H1 (cell line): ENCODE data around the gene OR8B8. TPM values are rescaled to one million over a fixed set of nuclear protein-coding genes. Genes with fewer than 3 reads are reported as not detected.

Experiments
- CTCF ChIA-PET: fragments of 300-600 bp; sonication (Branson Sonifier 250); formaldehyde crosslinking; loops from one replicate; lab custom pipeline; 2021; ENCODE audit not compliant: partially characterized antibody; lab: Charles Lee
- POLR2A ChIA-PET: fragments of 300-600 bp; sonication (Branson Sonifier 250); formaldehyde crosslinking; loops from one replicate; lab custom pipeline; 2021; ENCODE audit warnings: inconsistent platforms; ENCODE audit not compliant: partially characterized antibody; lab: Charles Lee
- DNase-seq, 2 experiments: peaks; one replicate each; pipeline versions ENCODE4 v3.0.0 to v3.0.0-alpha.2; 2010 to 2022; ENCODE audit warnings: low spot score in 2 of 2, low read depth in 1 of 2, mixed read lengths in 1 of 2
- FAIRE-seq: peaks from 2 replicates; lab custom pipeline; 2011; peaks lifted over from hg19 to GRCh38; lab: Jason Lieb, UNC
- H2AFZ ChIP-seq: 2 replicates; pipeline ENCODE4 v1.8.1; 2012; ENCODE audit warnings: low read length, inconsistent platforms
- H2AK5ac ChIP-seq: 2 replicates; pipeline ENCODE4 v1.6.1; 2013; ENCODE audit warnings: low read depth, low read length
- H2BK120ac ChIP-seq: replicated peaks from 2 replicates; pipeline ENCODE3; 2013; ENCODE audit warnings: low read depth, low read length, inconsistent platforms
- H2BK12ac ChIP-seq: 2 replicates; pipeline ENCODE4 v1.6.1; 2013; ENCODE audit warnings: low read depth, low read length
- H2BK15ac ChIP-seq: 2 replicates; pipeline ENCODE4 v1.6.1; 2013; ENCODE audit warnings: low read length
- H2BK20ac ChIP-seq: 2 replicates; pipeline ENCODE4 v1.6.1; 2013; ENCODE audit warnings: low read length
- H2BK5ac ChIP-seq: 2 replicates; pipeline ENCODE4 v1.6.1; 2013; ENCODE audit warnings: low read depth, low read length
- H3K14ac ChIP-seq: 2 replicates; pipeline ENCODE4 v1.6.1; 2013; ENCODE audit warnings: inconsistent platforms; ENCODE audit not compliant: insufficient read length
- H3K18ac ChIP-seq: 2 replicates; pipeline ENCODE4 v1.6.1; 2013; ENCODE audit warnings: low read length; ENCODE audit errors: extremely low read depth
- H3K23ac ChIP-seq: 2 replicates; pipeline ENCODE4 v1.6.1; 2013; ENCODE audit warnings: inconsistent platforms; ENCODE audit not compliant: insufficient read length
- H3K23me2 ChIP-seq: 2 replicates; pipeline ENCODE4 v1.6.1; 2013; ENCODE audit warnings: low read depth, low read length
- H3K27ac ChIP-seq: 2 replicates; pipeline ENCODE4 v1.6.1; 2011; ENCODE audit warnings: low read depth, low read length, inconsistent platforms
- H3K27me3 ChIP-seq, 4 experiments: replicated peaks in 1 of 4; 1 replicate in 1 of 4; 2 replicates in 3 of 4; pipeline versions ENCODE4 v1.6.1 to v1.8.1; 2011 to 2013; ENCODE audit warnings: low read length in 3 of 4, mild to moderate bottlenecking in 3 of 4, inconsistent platforms in 2 of 4, mixed read lengths in 2 of 4, moderate library complexity in 1 of 4; ENCODE audit not compliant: control insufficient read depth in 3 of 4, insufficient read depth in 3 of 4; ENCODE audit errors: extremely low read depth in 1 of 4
- H3K36me3 ChIP-seq, 4 experiments: 2 replicates each; pipeline versions ENCODE4 v1.6.1 to v1.8.1; 2011 to 2013; ENCODE audit warnings: mild to moderate bottlenecking in 4 of 4, low read length in 3 of 4, moderate library complexity in 2 of 4, control low read depth in 1 of 4, inconsistent platforms in 1 of 4; ENCODE audit not compliant: insufficient read depth in 4 of 4, control insufficient read depth in 2 of 4
- H3K4ac ChIP-seq: replicated peaks from 2 replicates; pipeline ENCODE3; 2013; ENCODE audit warnings: low read length, low read depth, mixed read lengths, inconsistent platforms; ENCODE audit not compliant: insufficient read length
- H3K4me1 ChIP-seq, 4 experiments: replicated peaks in 1 of 4; 1 replicate in 1 of 4; 2 replicates in 3 of 4; pipeline versions ENCODE4 v1.6.1 to v1.8.1; 2011 to 2013; ENCODE audit warnings: low read length in 3 of 4, inconsistent platforms in 2 of 4, mixed read lengths in 1 of 4; ENCODE audit not compliant: insufficient read depth in 4 of 4, control insufficient read depth in 3 of 4
- H3K4me2 ChIP-seq, 2 experiments: 2 replicates each; pipeline versions ENCODE4 v1.6.1 to v1.8.1; 2011 to 2013; ENCODE audit warnings: low read depth in 2 of 2, low read length in 2 of 2, control low read depth in 1 of 2, inconsistent platforms in 1 of 2, mild to moderate bottlenecking in 1 of 2; ENCODE audit not compliant: insufficient read depth in 1 of 2
- H3K4me3 ChIP-seq, 4 experiments: fragments of 200-600, 300-600 bp in 1 of 4; sonication (generic), shearing (Covaris generic), sonication (Bioruptor Twin) in 1 of 4; 2 replicates each; pipeline versions ENCODE4 v1.5.1 to v1.8.1; 2011 to 2016; ENCODE audit warnings: low read length in 4 of 4, low read depth in 3 of 4, control low read depth in 2 of 4, inconsistent platforms in 2 of 4, mild to moderate bottlenecking in 2 of 4, mixed read lengths in 1 of 4, moderate library complexity in 1 of 4; ENCODE audit not compliant: insufficient read depth in 2 of 4; ENCODE audit errors: extremely low read depth in 1 of 4
- H3K56ac ChIP-seq: replicated peaks from 2 replicates; pipeline ENCODE3; 2013; ENCODE audit warnings: low read depth, mild to moderate bottlenecking, mixed read lengths, low read length, inconsistent platforms; ENCODE audit not compliant: insufficient read length
- H3K79me1 ChIP-seq: 2 replicates; pipeline ENCODE4 v1.6.1; 2013; ENCODE audit warnings: low read depth, low read length, control low read depth
- H3K79me2 ChIP-seq, 2 experiments: 2 replicates each; pipeline versions ENCODE4 v1.6.1 to v1.8.1; 2012 to 2013; ENCODE audit warnings: low read length in 2 of 2, mild to moderate bottlenecking in 2 of 2, inconsistent platforms in 1 of 2; ENCODE audit not compliant: insufficient read depth in 2 of 2, control insufficient read depth in 1 of 2
- H3K9ac ChIP-seq, 4 experiments: replicated peaks in 1 of 4; 1 replicate in 1 of 4; 2 replicates in 3 of 4; pipeline versions ENCODE4 v1.6.1 to v1.8.1; 2011 to 2013; ENCODE audit warnings: low read depth in 3 of 4, low read length in 3 of 4, control low read depth in 2 of 4, mild to moderate bottlenecking in 2 of 4, moderate library complexity in 2 of 4, inconsistent platforms in 1 of 4; ENCODE audit errors: extremely low read depth in 1 of 4
- H3K9me3 ChIP-seq, 2 experiments: 2 replicates each; pipeline versions ENCODE4 v1.6.1 to v1.8.1; 2012 to 2013; ENCODE audit warnings: mild to moderate bottlenecking in 2 of 2, moderate library complexity in 2 of 2, control low read depth in 1 of 2, inconsistent platforms in 1 of 2, low read depth in 1 of 2, low read length in 1 of 2, mixed read lengths in 1 of 2; ENCODE audit not compliant: insufficient read depth in 2 of 2
- H4K20me1 ChIP-seq, 2 experiments: replicated peaks in 1 of 2; 2 replicates each; pipeline versions ENCODE3 to v1.8.1; 2011 to 2013; ENCODE audit warnings: inconsistent platforms in 2 of 2, low read length in 2 of 2, mild to moderate bottlenecking in 1 of 2; ENCODE audit not compliant: insufficient read depth in 2 of 2, control insufficient read depth in 1 of 2
- H4K5ac ChIP-seq: 2 replicates; pipeline ENCODE4 v1.6.1; 2013; ENCODE audit warnings: low read length, low read depth, mixed read lengths, inconsistent platforms; ENCODE audit not compliant: insufficient read length
- H4K8ac ChIP-seq: 2 replicates; pipeline ENCODE4 v1.8.0; 2013; ENCODE audit warnings: mild to moderate bottlenecking, moderate library complexity, low read length, inconsistent platforms; ENCODE audit not compliant: insufficient read depth; ENCODE audit errors: extremely low read depth
- H4K91ac ChIP-seq: replicated peaks from 2 replicates; pipeline ENCODE3; 2013; ENCODE audit warnings: low read length, mixed read lengths, inconsistent platforms; ENCODE audit not compliant: insufficient read length
- GABPA ChIP-seq: IDR thresholded peaks from 2 replicates; pipeline ENCODE4 v1.6.1; 2011; ENCODE audit warnings: mild to moderate bottlenecking, low read length, moderate library complexity, borderline replicate concordance; ENCODE audit not compliant: insufficient read depth
- PHF8 ChIP-seq: fragments of 200-600 bp; sonication (generic); conservative IDR thresholded peaks from 2 replicates; pipeline ENCODE4 v1.7.1; 2012; ENCODE audit warnings: low read depth, mild to moderate bottlenecking, inconsistent platforms, low read length, moderate library complexity
- RAD21 ChIP-seq, 2 experiments: IDR thresholded peaks in 1 of 2; conservative IDR thresholded peaks in 1 of 2; 2 replicates each; pipeline ENCODE4 v1.6.1; 2011; ENCODE audit warnings: low read depth in 2 of 2, low read length in 2 of 2, improper control_type of control experiment in 1 of 2, inconsistent platforms in 1 of 2, mild to moderate bottlenecking in 1 of 2, moderate library complexity in 1 of 2
- WGBS, 2 experiments: shearing (Covaris generic) in 1 of 2; methylation state at CpG; one replicate each; pipeline versions ENCODE4 v1.1.6 to v1.1.7; 2013 to 2015; ENCODE audit warnings: low lambda C conversion rate in 2 of 2, mixed read lengths in 2 of 2, inconsistent platforms in 1 of 2, low coverage in 1 of 2, missing lambda C conversion rate in 1 of 2; ENCODE audit not compliant: insufficient replicate concordance in 2 of 2, insufficient coverage in 1 of 2, insufficient read length in 1 of 2; ENCODE audit errors: extremely low coverage in 1 of 2, missing lambda C conversion rate in 1 of 2; 5-methylcytosine and 5-hydroxymethylcytosine counted together
- polyA plus RNA-seq, 7 experiments: library from polyadenylated mRNA; depleted of rRNA in 3 of 7; stranded (reverse) in 5 of 7; unstranded in 2 of 7; fragments of >200 nt in 5 of 7; fragments of 200-250 nt in 2 of 7; gene quantifications; 1 replicate in 5 of 7; 2 replicates in 1 of 7; 4 replicates in 1 of 7; pipeline versions ENCODE4 v1.2.1 to v1.2.3, GENCODE V29; 2011 to 2013; ENCODE audit warnings: missing spikeins in 2 of 7, mixed read lengths in 2 of 7
- total RNA-seq: library from RNA; stranded (reverse); fragmentation: NEBNext Ultra II Directional; extraction: Animal tissue kit (Norgen Biotek cat#: 25700); gene quantifications from 2 replicates; pipeline ENCODE4 v1.2.1, GENCODE V29; 2021

The OR8B8 gene
- total and polyA plus RNA-seq, 2 of the 8 experiments (the other 6 are each of a cell fraction or from before 2014, with no cell fraction given) = not detected

DNA sequence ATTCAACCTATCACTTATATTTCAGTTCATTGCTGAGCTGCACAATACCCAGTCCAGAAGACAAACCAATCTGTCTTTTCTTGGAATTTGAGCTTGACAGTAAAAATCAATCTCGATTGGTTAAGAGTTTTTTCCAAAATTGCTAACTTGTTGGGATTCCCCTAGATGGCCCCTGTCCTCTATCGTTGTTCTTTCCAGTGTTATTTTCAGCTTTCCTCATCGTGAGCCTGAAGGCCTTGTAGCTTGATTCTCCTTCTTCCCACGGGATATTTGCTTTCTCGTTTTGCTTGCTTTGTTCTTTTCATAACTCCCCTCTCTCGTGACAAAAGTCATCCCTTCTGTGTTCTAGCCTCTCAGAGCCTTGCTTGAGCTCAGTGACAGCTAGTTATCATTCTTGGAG, 3.1 kb downstream of the OR8B8 start:
- no peak overlapping the region for H2BK20ac ChIP-seq
- no peak overlapping the region for H3K14ac ChIP-seq
- CTCF ChIA-PET = interaction anchor here (0.7 to 3.7 kb wide), 8 partner anchors 10 to 238 kb away, joined by 3 to 20 read pairs (median 3); no protein-coding TSS in a partner anchor
- DNase-seq = no peak
- no peak overlapping the region for H3K27ac ChIP-seq
- H3K79me2 ChIP-seq = no peaks in the 10 kb centered on the region
- no peak overlapping the region for H2AFZ ChIP-seq
- no peak for TF ChIP-seq GABPA
- no peak for TF ChIP-seq PHF8
- peak; percentile 34 to 52 for TF ChIP-seq RAD21 (IDR thresholded peaks at IDR 0.05 in 1 of 2, conservative IDR thresholded peaks at IDR 0.05 in 1 of 2; ENCODE audit: low read depth in 2 of 2, low read length in 2 of 2)
- no peak overlapping the region for H3K4ac ChIP-seq
- no peak for FAIRE-seq
- no peak overlapping the region for H3K56ac ChIP-seq
- H3K23ac ChIP-seq = no peak overlapping the region
- H3K4me3 ChIP-seq = no peak overlapping the region
- H3K4me1 ChIP-seq = no peaks in the 10 kb centered on the region
- H3K9me3 ChIP-seq = peaks cover 0 to 2% of the 10 kb centered on the region in 2 experiments; a peak in 1 of 4 replicates
- H3K27me3 ChIP-seq = no peaks in the 10 kb centered on the region
- no peak overlapping the region for H4K91ac ChIP-seq
- no peak overlapping the region for H3K9ac ChIP-seq
- no peak overlapping the region for H2BK12ac ChIP-seq
- no peak overlapping the region for H2BK120ac ChIP-seq
- H2BK5ac ChIP-seq = no peak overlapping the region
- no peak overlapping the region for H4K8ac ChIP-seq
- WGBS, 2 experiments = 82% methylated on average over 6 of the region's 6 CpGs; no CpG with 5 or more reads in 1 of the 2 experiments
- H3K79me1 ChIP-seq = no peaks in the 10 kb centered on the region
- H2AK5ac ChIP-seq = no peak overlapping the region
- no peaks in the 10 kb centered on the region for H4K20me1 ChIP-seq
- no peak overlapping the region for H4K5ac ChIP-seq
- no peaks in the 10 kb centered on the region for H3K23me2 ChIP-seq
- POLR2A ChIA-PET = no interaction called here
- H3K36me3 ChIP-seq = no peaks in the 10 kb centered on the region
- H3K4me2 ChIP-seq = no peak overlapping the region
- H2BK15ac ChIP-seq = no peak overlapping the region
- H3K18ac ChIP-seq = no peak overlapping the region
